Activated T-cell treated with anti-CD3 and anti-CD28 coated beads, Interleukin-2, amount 50 U/mL, for 72 hours (primary cell): ENCODE data around the gene PGGHG. TPM values are rescaled to one million over a fixed set of nuclear protein-coding genes. Genes with fewer than 3 reads are reported as not detected.
"Not testable (repeated sequence)": the region's sequence is repeated elsewhere in the genome, so short reads cannot be mapped to it uniquely, and the experiment has no call there.

Source experiments
- ATAC-seq, 2 donors: fragments of 150-1000 bp; cut with Tn5 transposase; replicated peaks in 1 of 2; 2 replicates each; pipeline ENCODE4 v1.10.0; 2021; ENCODE audit warnings: moderate library complexity in 2 of 2, mild to moderate bottlenecking in 1 of 2
- DNase-seq, 2 donors: peaks; one replicate each; pipeline ENCODE4 v3.0.0; 2021 to 2022; ENCODE audit warnings: mixed read lengths in 1 of 2
- H3K27ac Mint-ChIP-seq: one replicate; pipeline ENCODE4 v1.8.0; 2022; ENCODE audit warnings: mild to moderate bottlenecking, moderate library complexity, mixed read lengths
- H3K27me3 Mint-ChIP-seq: one replicate; pipeline ENCODE4 v1.8.0; 2022; ENCODE audit warnings: low read depth, mixed read lengths
- H3K36me3 Mint-ChIP-seq, 2 donors: one replicate each; pipeline ENCODE4 v1.8.0; 2022; ENCODE audit warnings: mixed read lengths in 2 of 2, mild to moderate bottlenecking in 1 of 2; ENCODE audit not compliant: insufficient read depth in 2 of 2
- H3K4me1 Mint-ChIP-seq: one replicate; pipeline ENCODE4 v1.8.0; 2022; ENCODE audit warnings: low read depth, mixed read lengths
- H3K4me3 Mint-ChIP-seq, 2 donors: one replicate each; pipeline ENCODE4 v1.8.0; 2022; ENCODE audit warnings: mild to moderate bottlenecking in 2 of 2, mixed read lengths in 2 of 2, moderate library complexity in 2 of 2
- H3K9me3 Mint-ChIP-seq, 2 donors: one replicate each; pipeline ENCODE4 v1.8.0; 2022; ENCODE audit warnings: mixed read lengths in 2 of 2
- total RNA-seq, 2 donors: library from RNA; stranded (reverse); gene quantifications; one replicate each; pipeline ENCODE4 v1.2.3, GENCODE V29; 2022

Gene PGGHG
- total RNA-seq, 2 donors from 2014 or later = 161 to 273 TPM

DNA sequence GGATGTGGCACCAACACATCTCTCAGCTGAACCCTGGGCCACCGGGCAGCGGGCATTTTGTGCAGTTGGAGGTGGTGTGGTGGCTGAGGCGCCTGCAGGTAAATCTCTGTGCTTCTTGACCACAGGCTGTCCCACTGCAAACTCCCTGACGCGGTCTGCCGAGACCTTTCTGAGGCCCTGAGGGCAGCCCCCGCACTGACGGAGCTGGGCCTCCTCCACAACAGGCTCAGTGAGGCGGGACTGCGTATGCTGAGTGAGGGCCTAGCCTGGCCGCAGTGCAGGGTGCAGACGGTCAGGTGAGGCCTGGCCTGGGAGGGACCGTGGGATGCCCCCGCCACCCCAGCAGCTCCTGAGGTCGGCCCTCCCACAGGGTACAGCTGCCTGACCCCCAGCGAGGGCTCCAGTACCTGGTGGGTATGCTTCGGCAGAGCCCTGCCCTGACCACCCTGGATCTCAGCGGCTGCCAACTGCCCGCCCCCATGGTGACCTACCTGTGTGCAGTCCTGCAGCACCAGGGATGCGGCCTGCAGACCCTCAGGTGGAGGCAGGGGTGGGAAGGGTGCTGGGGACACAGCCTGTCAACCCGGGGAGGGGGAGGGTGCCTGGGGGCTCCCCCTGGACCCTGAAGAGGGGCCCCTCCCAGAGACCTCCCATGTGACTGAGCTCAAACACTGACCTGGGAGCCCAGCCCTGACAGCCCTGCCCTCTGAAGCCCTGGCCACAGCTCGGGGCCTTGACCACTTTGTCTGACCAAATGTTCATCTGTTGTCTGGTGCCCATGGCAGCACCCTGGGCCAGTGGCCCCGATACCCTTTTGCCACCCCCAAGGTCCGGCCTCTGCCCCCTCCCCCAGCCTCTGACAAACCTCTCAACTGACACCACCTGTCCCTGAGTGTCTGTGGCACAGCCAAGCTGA lies 4.6 kb upstream of the PGGHG start:
- H3K4me1 Mint-ChIP-seq = peaks cover 55% of the 10 kb centered on the region
- ATAC-seq (no peak), DNase-seq (peak in 1 of 2 donors; percentile 8)
- peaks cover 5 to 13% of the 10 kb centered on the region in 2 donors for H3K36me3 Mint-ChIP-seq
- peaks cover 9% of the 10 kb centered on the region for H3K27me3 Mint-ChIP-seq
- H3K9me3 Mint-ChIP-seq = no peaks in the 10 kb centered on the region
- peak overlapping the region in 1 of 2 donors; percentile 84 for H3K4me3 Mint-ChIP-seq
- no peak overlapping the region for H3K27ac Mint-ChIP-seq

GRCh38 chr11:285021-285893 lies 3.7 kb upstream of the PGGHG start:
- Mint-ChIP-seq H3K4me3 (peak overlapping the region; percentile 20 to 34), H3K36me3 (peaks cover 5 to 16% of the 10 kb centered on the region in 2 donors)
- no peak for DNase-seq

GRCh38 chr11:285894-286220 lies 3.1 kb upstream of the PGGHG start:
- Mint-ChIP-seq H3K4me3 (peak overlapping the region in 1 of 2 donors; percentile 20), H3K9me3 (no peaks in the 10 kb centered on the region), H3K4me1 (peaks cover 67% of the 10 kb centered on the region), H3K36me3 (peaks cover 5 to 14% of the 10 kb centered on the region in 2 donors), H3K27me3 (peaks cover 9% of the 10 kb centered on the region), H3K27ac (no peak overlapping the region)
- DNase-seq (no peak), ATAC-seq (no peak)

More at GRCh38 chr11:285021-285893, 3.7 kb upstream of the PGGHG start:
- ATAC-seq = no peak
- peaks cover 63% of the 10 kb centered on the region for H3K4me1 Mint-ChIP-seq
- H3K9me3 Mint-ChIP-seq = no peaks in the 10 kb centered on the region
- peaks cover 9% of the 10 kb centered on the region for H3K27me3 Mint-ChIP-seq
- no peak overlapping the region for H3K27ac Mint-ChIP-seq

DNA sequence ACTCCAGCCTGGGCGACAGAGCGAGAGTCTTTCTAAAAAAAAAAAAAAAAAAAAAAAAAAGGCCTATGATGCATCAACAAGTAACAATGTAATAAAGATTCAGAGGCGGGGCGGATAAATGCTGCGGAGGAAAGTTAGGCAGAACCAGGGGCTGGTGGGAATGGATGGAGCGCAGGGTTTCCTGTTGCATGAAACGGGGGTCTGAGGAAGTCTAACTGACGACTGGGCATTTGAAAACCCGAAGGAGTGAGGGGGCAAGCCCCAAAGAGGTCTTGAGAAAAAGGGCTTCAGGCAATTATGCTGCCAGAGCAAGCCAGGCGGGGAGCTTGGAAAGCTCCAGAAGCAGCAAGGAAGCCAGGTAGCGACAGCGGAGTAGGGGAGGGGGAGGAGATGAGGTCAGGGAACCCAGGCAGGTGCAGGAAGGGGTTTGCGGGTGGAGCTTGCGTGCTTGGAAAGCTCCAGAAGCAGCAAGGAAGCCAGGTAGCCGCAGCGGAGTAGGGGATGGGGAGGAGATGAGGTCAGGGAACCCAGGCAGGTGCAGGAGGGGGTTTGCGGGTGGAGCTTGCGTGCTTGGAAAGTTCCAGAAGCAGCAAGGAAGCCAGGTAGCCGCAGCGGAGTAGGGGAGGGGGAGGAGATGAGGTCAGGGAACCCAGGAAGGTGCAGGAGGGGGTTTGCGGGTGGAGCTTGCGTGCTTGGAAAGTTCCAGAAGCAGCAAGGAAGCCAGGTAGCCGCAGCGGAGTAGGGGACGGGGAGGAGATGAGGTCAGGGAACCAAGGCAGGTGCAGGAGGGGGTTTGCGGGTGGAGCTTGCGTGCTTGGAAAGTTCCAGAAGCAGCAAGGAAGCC lies 1.7 kb upstream of the PGGHG start:
- peak overlapping the region; percentile 86 for H3K27ac Mint-ChIP-seq
- peaks cover 7 to 16% of the 10 kb centered on the region in 2 donors for H3K36me3 Mint-ChIP-seq
- peak in 1 of 2 donors; percentile 73 for DNase-seq
- H3K27me3 Mint-ChIP-seq, H3K9me3 Mint-ChIP-seq: not testable (repeated sequence)
- peak in 1 of 2 donors; percentile 11 for ATAC-seq
- peaks cover 61% of the 10 kb centered on the region for H3K4me1 Mint-ChIP-seq
- peak overlapping the region; percentile 94 to 99 for H3K4me3 Mint-ChIP-seq

DNA sequence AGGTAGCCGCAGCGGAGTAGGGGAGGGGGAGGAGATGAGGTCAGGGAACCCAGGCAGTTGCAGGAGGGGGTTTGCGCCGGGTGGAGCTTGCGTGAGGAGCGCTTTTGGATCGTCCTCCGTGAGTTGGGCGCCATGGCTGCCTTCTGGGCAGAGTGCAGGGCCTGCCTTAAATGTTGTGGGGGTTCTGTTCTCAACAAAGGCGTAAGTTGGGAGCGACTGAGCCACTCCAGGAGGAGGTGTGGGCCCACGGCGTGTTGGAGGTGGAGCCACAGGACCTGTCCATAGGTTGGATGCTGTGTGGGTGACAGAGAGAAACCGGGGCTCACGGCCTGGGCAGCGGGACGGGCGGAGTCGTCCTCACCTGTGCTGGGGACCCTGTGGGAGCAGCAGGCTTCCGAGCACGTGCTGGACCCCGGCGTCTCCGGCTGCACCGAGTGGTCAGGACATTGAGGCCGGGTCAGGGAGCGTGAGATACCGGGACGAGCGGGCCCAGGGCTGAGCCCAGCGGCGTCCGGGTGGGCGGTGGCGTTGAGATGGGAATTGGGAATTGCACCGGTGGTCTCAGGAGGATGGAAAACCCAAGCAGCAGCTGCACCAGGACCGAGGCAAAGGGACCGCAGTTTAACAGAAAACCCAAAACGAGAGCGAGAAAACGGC lies 977 bp upstream of the PGGHG start:
- Mint-ChIP-seq H3K27ac (peak overlapping the region; percentile 86), H3K36me3 (peaks cover 7 to 16% of the 10 kb centered on the region in 2 donors), H3K4me3 (peak overlapping the region; percentile 94 to 99), H3K9me3 (no peaks in the 10 kb centered on the region), H3K27me3 (no peaks in the 10 kb centered on the region), H3K4me1 (peaks cover 54% of the 10 kb centered on the region)
- ATAC-seq (peak; percentile 35 to 51), DNase-seq (peak in 1 of 2 donors; percentile 47)

- ATAC-seq = peak; percentile 2 to 3
- no peak overlapping the region for H3K27ac Mint-ChIP-seq
- peaks cover 46% of the 10 kb centered on the region for H3K4me1 Mint-ChIP-seq
- peak overlapping the region; percentile 70 to 89 for H3K4me3 Mint-ChIP-seq
- no peaks in the 10 kb centered on the region for H3K9me3 Mint-ChIP-seq
- no peaks in the 10 kb centered on the region for H3K27me3 Mint-ChIP-seq
- peak in 1 of 2 donors; percentile 14 for DNase-seq
- H3K36me3 Mint-ChIP-seq = peaks cover 7 to 16% of the 10 kb centered on the region in 2 donors
Observed at GRCh38 chr11:289398-289711, 429 bp downstream of the PGGHG start.

DNA sequence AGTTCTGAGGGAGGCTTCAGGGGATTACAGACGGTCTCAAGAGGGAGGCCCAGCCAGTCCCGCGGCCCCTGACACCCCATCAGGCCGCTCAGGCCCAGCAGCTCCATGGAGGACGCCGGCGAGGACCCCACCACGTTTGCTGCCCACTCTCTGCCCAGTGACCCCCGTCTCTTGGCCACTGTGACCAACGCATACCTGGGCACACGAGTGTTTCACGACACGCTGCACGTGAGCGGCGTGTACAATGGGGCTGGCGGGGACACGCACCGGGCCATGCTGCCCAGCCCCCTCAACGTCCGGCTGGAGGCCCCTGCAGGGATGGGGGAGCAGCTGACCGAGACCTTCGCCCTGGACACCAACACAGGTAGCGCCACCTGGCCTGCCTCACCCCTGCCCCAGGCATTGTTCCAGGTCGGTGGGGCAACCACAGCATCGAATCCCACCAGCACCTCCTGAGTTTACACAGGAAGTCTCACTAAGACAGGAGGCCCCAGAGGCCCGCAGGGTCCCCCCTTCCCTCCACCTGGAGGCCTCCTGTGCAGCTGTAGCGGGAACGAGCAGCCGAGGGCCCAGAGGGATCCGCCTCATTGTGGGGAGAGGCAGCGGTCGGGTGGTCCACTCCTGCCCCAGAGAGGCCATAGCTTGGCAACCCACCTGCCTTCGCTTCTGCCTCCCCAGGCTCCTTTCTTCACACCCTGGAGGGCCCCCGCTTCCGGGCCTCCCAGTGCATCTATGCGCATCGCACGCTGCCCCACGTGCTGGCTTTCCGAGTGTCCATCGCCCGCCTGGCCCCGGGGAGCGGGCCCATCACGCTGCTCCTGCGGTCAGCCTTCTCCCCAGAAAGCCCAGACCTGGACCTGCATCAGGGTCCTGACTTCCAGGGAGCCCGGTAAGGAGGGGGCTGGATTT lies 1.0 kb downstream of the PGGHG start:
- H3K4me3 Mint-ChIP-seq = peak overlapping the region; percentile 70 to 89
- peaks cover 45% of the 10 kb centered on the region for H3K4me1 Mint-ChIP-seq
- no peaks in the 10 kb centered on the region for H3K9me3 Mint-ChIP-seq
- H3K27me3 Mint-ChIP-seq = no peaks in the 10 kb centered on the region
- peak overlapping the region; percentile 26 for H3K27ac Mint-ChIP-seq
- peaks cover 7 to 16% of the 10 kb centered on the region in 2 donors for H3K36me3 Mint-ChIP-seq
- no peak for ATAC-seq
- DNase-seq = peak in 1 of 2 donors; percentile 33

GRCh38 chr11:290621-291231 lies 1.8 kb downstream of the PGGHG start:
- no peaks in the 10 kb centered on the region for H3K9me3 Mint-ChIP-seq

GRCh38 chr11:291281-292210 lies 2.6 kb downstream of the PGGHG start:
- no peaks in the 10 kb centered on the region for H3K9me3 Mint-ChIP-seq
- DNase-seq (peak in 1 of 2 donors; percentile 3), ATAC-seq (no peak)
- H3K4me3 Mint-ChIP-seq = peak overlapping the region; percentile 48 to 89
- H3K27me3 Mint-ChIP-seq = no peaks in the 10 kb centered on the region
- H3K36me3 Mint-ChIP-seq = peaks cover 7 to 16% of the 10 kb centered on the region in 2 donors
- H3K27ac Mint-ChIP-seq = no peak overlapping the region
- H3K4me1 Mint-ChIP-seq = peaks cover 29% of the 10 kb centered on the region

More at GRCh38 chr11:290621-291231, 1.8 kb downstream of the PGGHG start:
- H3K36me3 Mint-ChIP-seq = peaks cover 7 to 16% of the 10 kb centered on the region in 2 donors
- H3K27ac Mint-ChIP-seq = no peak overlapping the region
- ATAC-seq = no peak
- H3K4me3 Mint-ChIP-seq = peak overlapping the region; percentile 70 to 89
- peaks cover 38% of the 10 kb centered on the region for H3K4me1 Mint-ChIP-seq
- no peaks in the 10 kb centered on the region for H3K27me3 Mint-ChIP-seq
- peak in 1 of 2 donors; percentile 11 for DNase-seq
